Activated CD8-positive, alpha-beta memory T cell treated with anti-CD3 and anti-CD28 coated beads, Interleukin-2, amount 50 U/mL, for 4 hours (primary cell): ENCODE measurements around the gene DPEP1.
A peak's percentile ranks its signal among the peaks of the same experiment; 100 is the strongest.
"Not testable (repeated sequence)": the region's sequence is repeated elsewhere in the genome, so short reads cannot be mapped to it uniquely, and the experiment has no call there.

Experiments used
- DNase-seq: peaks from one replicate; pipeline ENCODE4 v3.0.0-alpha.2; 2020

Gene DPEP1

DNA sequence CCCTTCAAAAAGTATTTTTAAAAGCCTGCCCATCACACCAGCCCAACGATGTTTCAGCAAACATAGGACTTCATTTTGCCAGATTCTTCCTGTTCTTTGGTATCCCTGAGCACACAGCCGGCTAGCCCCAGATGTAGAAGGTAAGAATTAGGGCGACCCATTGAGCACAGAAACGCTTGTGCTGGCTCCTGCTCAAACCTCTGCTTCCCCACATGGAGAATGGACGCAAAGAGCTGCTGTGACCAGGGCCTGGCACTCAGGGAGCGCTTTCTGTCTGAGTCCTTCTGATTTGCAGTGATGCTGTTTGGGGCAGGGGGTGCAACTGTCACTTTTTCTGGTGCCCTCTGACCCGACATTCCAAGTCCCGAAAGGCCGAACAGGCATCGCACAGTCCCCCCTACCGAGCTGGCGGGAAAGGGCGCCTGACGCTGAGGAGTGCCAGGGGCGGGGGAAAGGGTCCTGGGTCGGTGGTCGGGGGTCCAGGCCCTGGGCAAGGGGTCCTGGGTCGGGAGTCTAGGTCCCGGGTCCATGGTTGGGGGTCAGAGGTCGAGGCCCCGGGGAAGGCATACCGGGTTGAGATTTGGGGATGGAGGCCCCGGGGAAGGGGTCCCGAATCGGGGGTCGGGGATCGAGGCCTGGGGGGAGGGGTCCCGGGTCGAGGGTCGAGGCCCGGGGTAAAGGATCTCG is 43.1 kb downstream of the DPEP1 start:
- DNase-seq, result no peak

DNA sequence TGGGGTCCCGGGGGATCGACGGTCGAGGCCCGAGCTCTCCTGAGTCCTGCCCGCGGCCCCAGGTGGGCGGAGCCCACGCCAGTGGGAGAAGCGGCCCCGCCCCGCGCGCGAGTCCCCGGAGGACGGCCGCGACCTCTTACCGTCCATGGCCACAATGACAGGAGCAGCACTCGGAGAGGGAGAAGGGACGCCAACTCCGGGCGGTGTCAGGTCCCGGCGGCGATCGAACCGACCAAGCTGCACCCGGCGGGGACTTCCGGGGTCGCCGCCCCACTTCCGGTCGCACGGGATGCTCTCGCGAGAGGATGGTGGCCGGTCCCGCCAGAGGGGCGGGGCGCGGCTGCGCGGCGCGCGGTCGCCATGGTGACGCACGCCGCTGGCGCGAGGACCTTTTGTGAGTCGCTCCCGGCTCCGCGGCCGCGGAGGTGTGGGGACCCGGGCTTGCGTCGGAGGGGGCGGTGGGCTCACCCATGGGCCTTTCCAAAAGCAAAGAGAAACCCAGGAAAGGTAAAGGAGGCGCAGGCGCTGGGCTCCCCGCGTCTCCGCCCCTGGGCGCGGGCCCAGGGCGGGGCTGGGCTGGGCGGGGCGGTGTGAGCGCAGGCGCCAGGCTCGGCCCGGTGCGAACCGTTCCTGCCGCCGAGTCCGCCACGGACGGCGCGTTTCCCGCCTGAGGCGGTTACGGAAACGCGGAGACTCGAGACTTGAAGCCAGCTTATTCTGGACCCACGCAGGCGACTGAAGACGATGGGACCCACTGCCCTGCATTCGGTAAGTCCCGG is 44.2 kb downstream of the DPEP1 start, which contains the start of the genes CHMP1A and SPATA33:
Gene CHMP1A (minus strand): TSS at position 267 of the 779 bp plus-strand sequence. CDS start 120 bp downstream, at position 147.
Gene SPATA33 (plus strand): TSS at position 395 of the 779 bp plus-strand sequence. CDS start 76 bp downstream, at position 471.
- peak; percentile 93 for DNase-seq

DNA sequence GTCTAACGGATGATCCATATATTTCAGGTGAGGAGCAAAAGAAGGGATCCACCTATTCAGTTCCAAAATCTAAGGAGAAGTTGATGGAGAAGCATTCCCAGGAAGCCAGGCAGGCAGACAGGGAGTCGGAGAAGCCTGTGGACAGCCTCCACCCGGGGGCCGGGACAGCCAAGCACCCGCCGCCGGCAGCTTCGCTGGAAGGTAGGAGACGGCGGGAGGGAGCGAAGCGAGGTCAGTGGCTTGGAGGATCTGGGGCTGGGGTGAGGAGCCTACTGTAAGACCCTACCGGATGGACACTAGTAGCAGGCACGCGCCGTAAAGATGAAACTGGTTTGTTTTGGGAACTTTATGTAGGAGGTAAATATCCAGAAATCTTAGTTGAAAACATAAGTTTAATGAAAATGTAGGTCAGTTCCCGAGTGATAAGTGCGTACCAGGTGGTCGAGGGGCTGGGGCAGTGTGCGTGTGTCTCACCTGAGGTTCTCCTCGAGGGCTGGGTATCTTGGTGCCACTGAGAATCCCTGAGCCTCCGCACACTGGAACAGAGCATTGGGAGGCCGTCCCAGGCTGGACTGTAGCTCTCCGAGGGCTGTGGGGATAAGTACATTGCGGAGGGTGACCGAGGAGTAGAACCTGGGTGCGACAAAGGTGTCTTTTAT is 44.9 kb downstream of the DPEP1 start:
- DNase-seq, result no peak

DNA sequence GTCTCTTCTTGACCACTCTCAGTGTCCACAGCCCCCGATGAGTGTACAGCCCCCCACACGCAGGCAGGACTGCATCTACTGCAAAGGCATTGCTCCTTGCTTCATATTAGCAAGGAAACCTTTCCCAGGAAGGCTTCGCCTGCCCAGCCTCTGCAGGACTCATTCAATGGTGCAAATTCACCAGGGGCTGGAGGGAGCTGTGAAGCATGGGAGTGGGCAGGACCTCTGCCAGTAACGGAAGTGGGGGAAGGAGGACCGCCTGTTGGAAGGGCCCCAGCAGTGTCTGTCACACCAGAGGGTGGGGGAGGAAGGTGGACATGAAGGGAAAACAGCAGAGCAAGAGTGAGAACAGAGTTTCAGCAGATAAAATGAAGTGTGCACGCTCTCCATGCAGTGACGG is 46.7 kb downstream of the DPEP1 start:
- DNase-seq, result no peak

DNA sequence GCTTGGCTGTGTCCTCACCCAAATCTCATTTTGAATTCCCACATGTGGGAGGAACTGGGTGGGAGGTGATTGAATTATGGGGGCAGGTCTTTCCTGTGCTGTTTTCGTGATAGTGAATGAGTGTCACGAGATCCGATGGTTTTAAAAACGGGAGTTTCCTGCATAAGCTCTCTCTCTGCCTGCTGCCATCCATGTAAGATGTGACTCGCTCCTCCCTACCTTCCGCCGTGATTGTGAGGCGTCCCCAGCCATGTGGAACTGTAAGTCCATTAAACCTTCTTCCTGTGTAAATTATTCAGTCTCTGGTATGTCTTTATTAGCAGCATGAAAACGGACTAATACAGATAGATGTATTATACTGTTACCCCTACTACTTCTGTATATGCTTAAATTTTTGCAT is 47.8 kb downstream of the DPEP1 start:
- DNase-seq, result no peak

DNA sequence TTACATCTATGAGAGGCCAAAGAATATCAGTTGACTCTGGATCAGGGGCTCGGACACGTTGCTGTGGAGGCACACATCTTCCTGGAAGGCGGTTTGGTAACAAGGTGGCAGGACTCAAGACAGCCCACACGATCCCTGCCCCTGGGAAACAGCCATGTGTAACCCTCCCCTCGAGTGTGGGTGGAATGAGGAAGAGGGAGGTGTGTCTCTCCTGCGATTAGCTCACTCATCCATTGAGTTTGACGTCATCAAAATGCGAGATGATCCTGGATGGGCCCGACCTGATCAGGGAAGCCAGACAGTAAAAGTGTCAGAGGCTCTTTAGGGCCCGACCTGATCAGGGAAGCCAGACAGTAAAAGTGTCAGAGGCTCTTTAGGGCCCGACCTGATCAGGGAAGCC is 50.8 kb downstream of the DPEP1 start:
- not testable (repeated sequence) for DNase-seq

DNA sequence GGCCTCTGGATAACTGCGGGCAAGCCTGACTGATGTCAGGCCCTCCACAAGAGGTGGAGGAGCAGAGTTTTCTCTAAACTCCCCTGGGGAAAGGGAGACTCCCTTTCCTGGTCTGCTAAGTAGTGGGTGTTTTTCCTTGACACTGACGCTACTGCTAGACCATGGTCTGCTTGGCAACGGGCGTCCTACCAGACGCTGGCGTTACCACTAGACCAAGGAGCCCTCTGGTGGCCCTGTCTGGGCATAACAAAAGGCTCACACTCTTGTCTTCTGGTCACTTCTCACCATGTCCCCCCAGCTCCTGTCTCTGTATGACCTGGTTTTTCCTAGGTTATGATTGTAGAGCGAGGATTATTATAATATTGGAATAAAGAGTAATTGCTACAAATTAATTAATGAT is 53.6 kb downstream of the DPEP1 start:
- DNase-seq, result not testable (repeated sequence)

DNA sequence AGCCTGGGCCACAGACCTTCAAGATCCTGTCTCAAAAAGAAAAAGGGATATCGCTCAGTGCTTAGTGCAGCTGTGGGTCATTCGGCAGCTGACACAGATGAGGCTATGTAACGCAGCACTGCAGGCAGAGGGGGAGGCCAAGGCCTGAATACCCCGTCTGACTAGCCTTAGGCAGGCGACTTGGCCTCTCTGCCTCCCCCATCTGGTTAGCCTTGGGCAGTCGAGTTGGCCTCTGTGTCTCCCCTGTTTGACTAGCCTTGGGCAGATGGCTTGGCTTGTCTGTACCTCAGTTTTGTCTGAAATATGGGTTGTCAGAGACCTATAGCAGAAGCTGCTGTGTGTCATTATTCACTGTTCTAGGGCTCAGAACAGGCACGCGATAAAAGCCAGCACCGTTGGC is 54.2 kb downstream of the DPEP1 start:
- no peak for DNase-seq

DNA sequence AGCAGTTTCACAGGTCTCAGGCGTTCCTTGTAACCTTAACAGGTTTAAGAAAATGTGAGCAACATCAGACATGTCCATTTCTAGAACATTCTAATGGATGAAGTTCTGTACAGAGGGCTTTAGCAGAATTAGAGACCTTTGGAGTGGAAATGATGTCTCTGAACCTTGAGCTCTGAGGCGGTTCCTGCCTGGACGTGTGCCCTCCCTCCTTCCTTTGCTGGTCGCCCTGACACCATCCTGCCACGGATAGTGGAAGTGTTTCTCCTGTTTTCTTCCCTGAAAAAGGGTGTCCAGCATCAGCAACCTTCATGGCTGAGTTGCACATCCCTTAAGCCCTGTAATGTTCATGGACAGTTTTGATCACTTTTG is 55.3 kb downstream of the DPEP1 start:
- DNase-seq, result no peak

DNA sequence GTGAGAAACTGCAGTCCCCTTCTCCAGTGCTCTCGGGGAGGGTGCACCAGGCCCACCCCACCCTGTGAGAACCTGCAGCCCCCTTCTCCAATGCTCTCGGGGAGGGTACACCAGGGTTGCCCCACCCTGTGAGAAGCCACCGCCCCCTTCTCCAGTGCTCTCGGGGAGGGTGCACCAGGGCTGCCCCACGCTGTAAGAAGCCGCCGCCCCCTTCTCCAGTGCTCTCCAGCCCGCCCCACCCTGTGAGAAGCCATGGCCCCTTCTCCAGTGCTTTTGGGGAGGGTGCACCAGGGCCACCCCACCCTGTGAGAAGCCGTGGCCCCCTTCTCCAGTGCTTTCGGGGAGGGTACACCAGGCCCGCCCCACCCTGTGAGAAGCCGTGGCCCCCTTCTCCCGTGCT is 56.3 kb downstream of the DPEP1 start:
- no peak for DNase-seq

DNA sequence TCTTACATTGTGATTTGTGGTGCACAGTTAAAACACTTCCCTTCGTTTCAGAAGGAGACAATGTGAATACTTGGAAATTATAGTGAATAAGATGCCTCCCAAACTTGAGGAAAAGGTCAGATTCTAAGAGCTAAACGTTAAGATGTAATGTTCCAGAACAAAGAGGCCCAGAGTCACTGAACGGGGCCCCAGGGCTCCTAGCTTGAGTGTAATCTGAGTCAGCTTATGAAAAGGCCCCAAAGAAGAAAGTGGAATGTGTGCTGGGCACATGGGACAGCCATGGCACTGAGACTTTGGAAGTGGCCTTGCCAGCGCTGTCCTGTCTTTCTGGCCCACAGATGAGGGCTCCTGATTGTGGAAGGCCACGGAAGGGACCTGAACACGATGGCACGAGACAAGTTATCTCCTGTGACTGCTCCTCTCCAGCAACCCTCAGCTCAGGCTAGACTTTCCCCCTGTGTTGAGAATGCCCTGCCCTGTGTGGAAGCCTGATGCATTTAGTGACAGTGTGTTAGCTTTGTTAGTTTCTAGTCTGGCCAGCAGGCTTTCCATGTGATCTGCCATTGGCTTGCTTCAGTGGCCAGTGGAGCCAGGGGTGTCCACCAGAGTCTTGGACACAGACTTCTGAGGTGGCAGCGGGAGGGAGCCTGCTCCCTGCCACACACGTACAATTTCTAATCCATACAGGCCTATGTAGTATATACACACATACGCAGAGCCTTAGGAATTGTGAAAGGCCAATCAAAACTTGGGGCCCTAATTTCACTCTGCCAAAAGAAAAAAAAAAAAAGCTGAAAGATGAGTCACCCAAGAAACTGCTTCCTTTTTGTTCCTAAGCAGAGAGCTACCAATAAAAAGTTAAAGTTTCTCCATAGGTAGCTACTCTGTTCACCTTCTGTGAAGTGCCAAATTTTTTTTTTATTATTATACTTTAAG is 57.3 kb downstream of the DPEP1 start:
- DNase-seq, result no peak

DNA sequence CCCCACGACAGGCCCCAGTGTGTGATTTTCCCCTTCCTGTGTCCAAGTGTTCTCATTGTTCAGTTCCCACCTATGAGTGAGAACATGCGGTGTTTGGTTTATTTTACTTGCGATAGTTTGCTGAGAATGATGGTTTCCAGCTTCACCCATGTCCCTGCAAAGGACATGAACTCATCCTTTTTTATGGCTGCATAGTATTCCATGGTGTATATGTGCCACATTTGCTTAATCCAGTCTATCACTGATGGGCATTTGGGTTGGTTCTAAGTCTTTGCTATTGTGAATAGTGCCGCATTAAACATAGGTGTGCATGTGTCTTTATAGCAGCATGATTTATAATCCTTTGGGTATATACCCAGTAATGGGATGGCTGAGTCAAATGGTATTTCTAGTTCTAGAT is 58.1 kb downstream of the DPEP1 start:
- not testable (repeated sequence) for DNase-seq

DNA sequence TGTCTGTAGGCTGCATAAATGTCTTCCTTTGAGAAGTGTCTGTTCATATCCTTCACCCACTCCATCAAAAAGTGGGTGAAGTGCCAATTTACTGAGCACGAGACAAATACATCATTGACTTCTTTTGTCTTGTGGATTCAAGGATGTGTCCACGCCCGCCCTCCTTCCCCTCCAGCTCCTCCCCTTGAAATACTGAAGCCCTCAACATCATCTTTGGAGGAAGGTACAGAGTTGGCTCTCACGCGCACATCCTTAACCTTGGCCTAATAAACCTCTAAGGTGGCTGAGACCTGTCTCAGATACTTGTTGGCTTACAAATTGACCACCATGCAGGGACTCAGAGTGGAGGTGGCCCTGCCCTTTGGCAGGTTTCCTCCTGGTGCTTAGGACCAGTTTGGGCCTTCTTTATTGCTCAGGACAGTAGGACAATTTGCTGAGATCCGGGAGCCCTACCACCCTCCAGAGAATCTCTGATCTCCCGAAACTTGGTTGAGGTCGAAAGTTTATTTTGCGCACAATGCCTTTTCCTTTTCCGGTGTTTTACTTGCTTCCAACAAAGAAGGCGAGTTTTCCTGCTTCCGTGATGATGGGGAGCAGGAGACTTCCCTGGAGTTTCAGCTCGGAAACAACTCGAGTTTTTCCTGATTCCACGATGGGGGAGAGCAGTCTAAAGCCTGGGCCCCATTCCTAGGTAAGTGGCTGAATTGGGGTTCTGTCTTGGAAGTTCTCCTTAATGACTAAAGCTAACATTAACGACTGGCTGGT is 58.9 kb downstream of the DPEP1 start:
- no peak for DNase-seq

DNA sequence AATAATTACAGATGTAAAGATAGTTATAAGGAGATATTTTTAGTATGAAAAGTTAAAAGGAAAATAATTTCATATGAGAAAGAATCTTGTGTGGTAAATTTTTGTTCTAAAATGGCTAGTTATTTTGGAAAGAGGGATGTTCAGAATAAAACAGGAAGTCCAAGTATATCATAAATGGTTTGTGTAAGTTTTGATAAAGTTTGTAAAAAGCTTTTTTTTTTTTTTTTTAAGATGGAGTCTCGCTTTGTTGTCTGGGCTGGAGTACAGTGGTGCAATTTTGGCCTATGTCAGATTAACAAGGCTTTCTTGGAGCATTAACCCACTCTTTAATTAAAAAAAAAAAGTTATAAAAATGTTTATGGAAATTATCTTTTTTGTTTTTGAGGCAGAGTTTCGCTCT is 64.8 kb downstream of the DPEP1 start:
- no peak for DNase-seq

DNA sequence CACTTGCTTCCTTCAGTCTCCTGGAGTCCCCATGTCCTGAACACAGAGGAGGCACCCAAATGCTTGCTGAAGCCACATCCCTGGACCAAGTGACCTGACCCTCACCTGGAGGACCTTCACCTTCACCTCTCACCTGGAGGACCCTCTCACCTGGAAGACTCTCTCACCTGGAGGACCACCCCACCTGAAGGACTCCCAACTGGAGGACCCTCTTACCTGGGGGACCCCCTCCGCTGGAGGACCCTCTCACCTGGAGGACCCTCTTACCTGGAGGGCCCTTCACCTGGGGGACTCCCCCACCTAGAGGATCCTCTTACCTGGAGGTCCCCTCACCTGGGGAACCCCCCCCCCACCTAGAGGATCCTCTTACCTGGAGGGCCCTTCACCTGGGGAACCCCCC is 72.5 kb downstream of the DPEP1 start:
- no peak for DNase-seq

DNA sequence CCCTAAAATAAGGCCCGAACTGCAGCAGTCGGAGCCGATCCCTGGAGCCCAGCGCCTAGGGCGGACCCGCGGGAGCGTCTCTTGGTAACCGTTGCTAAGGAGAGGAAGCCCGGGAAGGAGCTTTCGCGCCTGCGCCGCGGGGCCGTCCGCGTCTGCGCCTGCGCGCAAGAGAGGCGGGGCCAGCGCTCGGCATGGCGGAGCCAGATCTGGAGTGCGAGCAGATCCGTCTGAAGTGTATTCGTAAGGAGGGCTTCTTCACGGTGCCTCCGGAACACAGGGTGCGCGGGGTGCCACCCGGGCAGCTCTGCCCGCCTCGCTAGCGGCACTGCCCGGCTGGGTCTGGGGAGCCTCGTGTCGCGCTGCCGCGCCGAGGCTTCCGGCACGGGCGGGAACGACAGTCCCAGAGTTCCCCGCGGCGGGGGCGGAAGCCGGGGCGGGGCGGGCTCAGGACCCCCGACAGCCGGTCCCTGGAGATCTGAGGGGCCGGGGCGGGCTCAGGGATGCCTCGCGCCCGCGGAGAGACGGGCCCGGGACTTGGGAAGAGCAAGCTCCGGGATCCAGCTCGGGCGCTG is 73.2 kb downstream of the DPEP1 start, which contains the start of gene CDK10:
Gene CDK10 (plus strand): TSS at position 170 of the 572 bp plus-strand sequence. CDS start 22 bp downstream, at position 192.
- peak; percentile 88 for DNase-seq

DNA sequence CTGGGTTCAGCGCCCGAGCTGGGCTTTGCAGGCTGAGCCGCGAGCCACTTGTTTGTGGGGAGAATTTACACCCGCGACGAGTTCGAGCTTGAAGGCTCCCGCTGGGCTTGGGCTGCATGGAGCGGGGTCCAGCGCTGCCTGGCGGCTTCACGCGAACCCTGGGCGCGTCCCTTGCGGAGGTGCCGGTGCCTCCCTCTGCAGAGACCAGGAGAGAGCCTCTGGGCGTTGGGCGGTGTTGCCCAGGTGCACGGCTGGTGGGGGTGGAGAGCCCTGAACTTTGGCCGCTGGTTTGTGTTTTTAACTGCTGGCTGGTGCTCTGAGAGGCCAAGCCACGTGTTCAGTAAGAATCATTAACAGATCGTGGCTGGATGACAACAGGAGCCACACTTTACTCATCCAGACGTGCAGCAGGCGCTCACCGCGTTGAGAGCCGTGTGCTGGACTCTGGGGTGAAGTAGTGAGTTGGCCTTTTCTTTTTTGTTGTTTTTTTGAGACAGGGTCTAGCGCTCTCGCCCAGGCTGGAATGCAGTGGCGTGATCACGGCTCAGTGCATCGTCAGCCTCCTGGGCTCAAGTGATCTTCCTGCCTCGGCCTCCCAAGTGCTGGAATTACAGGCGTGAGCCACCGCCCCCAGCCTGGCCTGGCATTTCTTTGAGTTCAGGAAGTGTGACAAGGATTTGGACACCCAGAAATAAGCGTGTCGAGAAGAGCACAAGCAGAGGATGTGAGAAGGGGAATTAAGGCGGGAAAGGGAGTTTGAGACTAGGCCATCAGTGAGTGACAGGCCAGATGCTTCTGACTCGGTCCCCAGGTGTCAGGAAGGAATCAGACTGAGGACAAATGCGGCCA is 73.9 kb downstream of the DPEP1 start:
- DNase-seq, result no peak
